Memory B cell (primary cell): ENCODE results near the gene USP24.
A peak's percentile ranks its signal among the peaks of the same experiment; 100 is the strongest.
"Not testable (repeated sequence)": the region's sequence is repeated elsewhere in the genome, so short reads cannot be mapped to it uniquely, and the experiment has no call there.

Experiments used
- ATAC-seq: fragments of 150-1000 bp; cut with Tn5 transposase; 2 replicates; pipeline ENCODE4 v1.10.0; 2021; ENCODE audit warnings: low read depth, mild to moderate bottlenecking, moderate library complexity
- DNase-seq, 2 donors: peaks; one replicate each; pipeline ENCODE4 v3.0.0; 2022; ENCODE audit warnings: low spot score in 2 of 2
- H3K27ac Mint-ChIP-seq: one replicate; pipeline ENCODE4 v1.8.0; 2022; ENCODE audit warnings: mild to moderate bottlenecking, moderate library complexity, mixed read lengths
- H3K27me3 Mint-ChIP-seq: one replicate; pipeline ENCODE4 v1.8.0; 2022; ENCODE audit warnings: mixed read lengths
- H3K36me3 Mint-ChIP-seq: one replicate; pipeline ENCODE4 v1.8.0; 2022; ENCODE audit warnings: mild to moderate bottlenecking, mixed read lengths
- H3K4me1 Mint-ChIP-seq: one replicate; pipeline ENCODE4 v1.8.0; 2022; ENCODE audit warnings: mixed read lengths
- H3K4me3 Mint-ChIP-seq: one replicate; pipeline ENCODE4 v1.8.0; 2022; ENCODE audit warnings: mild to moderate bottlenecking, moderate library complexity, mixed read lengths
- H3K9me3 Mint-ChIP-seq: one replicate; pipeline ENCODE4 v1.8.0; 2022; ENCODE audit warnings: mixed read lengths

Gene USP24

DNA sequence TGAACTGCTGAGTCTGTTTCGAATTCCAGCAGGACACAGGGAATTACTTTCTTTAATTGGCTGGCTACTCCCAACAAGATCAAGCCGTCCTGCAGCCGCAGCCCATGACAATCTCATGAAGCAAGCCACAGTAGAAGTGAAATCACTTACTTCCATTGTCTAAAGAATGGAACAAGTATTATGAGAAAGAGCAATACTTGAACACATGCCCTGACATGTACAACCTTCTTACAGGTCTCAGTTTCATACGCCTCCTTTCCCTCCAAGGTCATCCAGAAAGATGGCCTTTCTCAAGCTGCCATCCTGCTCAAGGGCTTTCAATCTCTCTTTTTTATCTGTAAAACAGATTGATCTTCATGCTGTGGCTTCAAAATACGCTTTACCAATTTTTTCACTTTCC, 90.7 kb downstream of the USP24 start:
- H3K27ac Mint-ChIP-seq, result no peak overlapping the region
- no peaks in the 10 kb centered on the region for H3K27me3 Mint-ChIP-seq
- H3K9me3 Mint-ChIP-seq, result no peaks in the 10 kb centered on the region
- DNase-seq (no peak), ATAC-seq (no peak)
- peaks cover 8% of the 10 kb centered on the region for H3K4me1 Mint-ChIP-seq
- peaks cover 56% of the 10 kb centered on the region for H3K36me3 Mint-ChIP-seq
- no peak overlapping the region for H3K4me3 Mint-ChIP-seq

DNA sequence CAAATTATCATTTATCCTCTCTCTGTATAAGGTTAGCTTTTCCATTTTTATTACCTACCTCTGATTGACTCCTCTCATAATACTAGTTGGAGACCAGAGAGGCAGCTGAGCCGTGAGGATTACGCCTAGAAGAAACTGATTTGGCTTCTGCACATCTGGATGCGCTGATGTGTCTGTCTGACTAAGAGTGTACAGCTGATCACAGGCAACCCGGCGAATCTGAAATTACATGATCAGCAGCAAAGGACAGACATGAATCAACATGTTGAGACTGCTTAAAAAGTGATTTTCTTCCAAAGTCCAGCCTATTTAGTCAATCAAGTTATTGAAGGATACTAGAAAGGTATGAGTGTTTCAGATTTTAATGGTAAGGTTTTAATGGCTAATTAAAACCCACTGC, 94.6 kb downstream of the USP24 start:
- H3K4me3 Mint-ChIP-seq, result no peak overlapping the region
- DNase-seq (no peak), ATAC-seq (no peak)
- H3K4me1 Mint-ChIP-seq, result no peaks in the 10 kb centered on the region
- H3K36me3 Mint-ChIP-seq, result peaks cover 61% of the 10 kb centered on the region
- peak overlapping the region; percentile 72 for H3K27ac Mint-ChIP-seq
- no peaks in the 10 kb centered on the region for H3K27me3 Mint-ChIP-seq
- H3K9me3 Mint-ChIP-seq, result no peaks in the 10 kb centered on the region

DNA sequence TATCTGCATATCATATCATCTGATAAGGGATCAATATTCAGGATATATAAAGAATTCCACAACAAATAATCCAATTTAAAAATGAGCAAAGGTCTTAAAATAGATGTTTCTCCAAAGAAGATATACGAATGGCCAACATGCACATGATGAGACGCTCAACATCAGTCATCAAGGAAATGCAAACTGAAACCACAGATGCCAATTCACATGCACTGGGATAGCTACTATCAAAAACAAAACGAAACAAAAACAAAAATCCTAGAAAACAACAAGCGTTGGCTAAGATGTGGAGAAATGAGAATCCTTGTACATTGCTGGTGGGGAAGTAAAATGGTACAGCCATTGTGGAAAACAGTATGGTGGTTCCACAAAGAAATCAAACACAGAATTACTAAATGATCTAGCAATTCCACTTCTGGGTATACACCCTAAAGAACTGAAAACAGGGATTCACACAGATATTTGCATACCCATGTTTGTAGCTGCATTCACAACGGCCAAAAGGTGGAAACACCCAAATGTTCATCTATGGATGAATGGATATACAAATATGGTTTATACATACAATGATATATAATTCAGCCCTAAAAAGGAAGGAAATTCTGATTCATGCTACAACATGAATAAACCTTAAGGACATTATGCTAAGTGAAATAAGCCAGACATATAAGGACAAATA, 96.4 kb downstream of the USP24 start:
- no peaks in the 10 kb centered on the region for H3K27me3 Mint-ChIP-seq
- peak overlapping the region; percentile 56 for H3K27ac Mint-ChIP-seq
- peaks cover 69% of the 10 kb centered on the region for H3K36me3 Mint-ChIP-seq
- no peak overlapping the region for H3K4me3 Mint-ChIP-seq
- DNase-seq (no peak), ATAC-seq (no peak)
- H3K9me3 Mint-ChIP-seq, result no peaks in the 10 kb centered on the region
- H3K4me1 Mint-ChIP-seq, result no peaks in the 10 kb centered on the region

DNA sequence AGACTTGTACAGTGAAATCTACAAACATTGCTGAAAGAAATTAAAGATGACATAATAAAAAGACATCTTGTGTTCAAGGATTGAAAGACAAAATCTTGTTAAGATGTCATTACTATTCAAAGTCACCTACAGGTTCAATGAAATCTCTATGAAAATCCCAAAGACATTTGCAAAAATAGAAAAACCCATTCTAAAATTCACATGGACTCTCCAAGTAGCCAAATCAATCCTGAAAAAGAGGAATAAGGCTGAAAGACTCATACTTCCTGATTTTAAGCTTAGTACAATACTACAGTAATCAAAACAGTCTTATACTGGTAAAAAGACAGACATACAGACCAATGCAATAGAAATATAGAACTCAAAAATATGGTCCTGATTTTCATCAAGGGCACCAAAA, 97.2 kb downstream of the USP24 start:
- no peaks in the 10 kb centered on the region for H3K9me3 Mint-ChIP-seq
- peaks cover 76% of the 10 kb centered on the region for H3K36me3 Mint-ChIP-seq
- no peak for ATAC-seq
- DNase-seq, result no peak
- H3K27ac Mint-ChIP-seq, result peak overlapping the region; percentile 56
- H3K4me1 Mint-ChIP-seq, result no peaks in the 10 kb centered on the region
- H3K27me3 Mint-ChIP-seq, result no peaks in the 10 kb centered on the region
- H3K4me3 Mint-ChIP-seq, result no peak overlapping the region

DNA sequence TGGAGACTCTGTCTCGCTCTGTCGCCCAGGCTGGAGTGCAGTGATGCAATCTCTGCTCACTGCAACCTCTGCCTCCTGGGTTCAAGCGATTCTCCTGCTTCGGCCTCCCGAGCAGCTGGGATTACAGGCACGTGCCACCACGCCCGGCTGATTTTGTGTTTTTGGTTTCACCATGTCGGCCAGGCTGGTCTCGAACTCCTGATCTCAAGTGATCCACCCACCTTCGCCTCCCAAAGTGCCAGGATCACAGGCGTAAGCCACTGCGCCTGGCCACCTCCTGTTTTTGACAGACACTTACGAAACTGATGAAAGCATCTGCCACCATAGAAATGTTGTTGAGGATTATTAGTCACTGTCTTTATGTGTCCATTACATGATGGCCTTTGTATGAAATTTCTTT, 106.2 kb downstream of the USP24 start:
- not testable (repeated sequence) for H3K9me3 Mint-ChIP-seq, H3K27me3 Mint-ChIP-seq, DNase-seq, H3K4me1 Mint-ChIP-seq, H3K4me3 Mint-ChIP-seq, ATAC-seq, H3K27ac Mint-ChIP-seq
- peaks cover 53% of the 10 kb centered on the region for H3K36me3 Mint-ChIP-seq

DNA sequence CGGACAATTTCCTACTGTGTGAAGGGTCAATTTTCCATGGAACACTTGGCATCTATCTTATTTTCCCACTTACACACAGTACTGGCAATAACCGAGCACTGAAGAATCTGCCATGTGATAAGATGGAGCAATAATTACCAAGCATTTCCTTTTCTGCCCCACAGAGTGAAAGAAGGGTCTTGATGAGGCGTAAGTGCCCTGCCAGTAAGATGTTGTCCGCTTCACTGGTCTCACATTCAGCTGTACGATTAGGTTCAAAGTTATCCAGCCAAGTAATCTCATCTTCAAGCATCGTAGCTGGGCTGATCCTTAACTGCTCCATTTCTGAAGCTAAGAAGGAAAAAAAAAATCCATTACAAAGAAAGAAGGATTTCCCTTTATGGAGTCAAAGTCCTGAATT, 108.1 kb downstream of the USP24 start:
- Mint-ChIP-seq H3K36me3 (peaks cover 41% of the 10 kb centered on the region), H3K27ac (no peak overlapping the region), H3K9me3 (no peaks in the 10 kb centered on the region), H3K4me3 (no peak overlapping the region), H3K27me3 (no peaks in the 10 kb centered on the region), H3K4me1 (no peaks in the 10 kb centered on the region)
- DNase-seq (no peak), ATAC-seq (no peak)

DNA sequence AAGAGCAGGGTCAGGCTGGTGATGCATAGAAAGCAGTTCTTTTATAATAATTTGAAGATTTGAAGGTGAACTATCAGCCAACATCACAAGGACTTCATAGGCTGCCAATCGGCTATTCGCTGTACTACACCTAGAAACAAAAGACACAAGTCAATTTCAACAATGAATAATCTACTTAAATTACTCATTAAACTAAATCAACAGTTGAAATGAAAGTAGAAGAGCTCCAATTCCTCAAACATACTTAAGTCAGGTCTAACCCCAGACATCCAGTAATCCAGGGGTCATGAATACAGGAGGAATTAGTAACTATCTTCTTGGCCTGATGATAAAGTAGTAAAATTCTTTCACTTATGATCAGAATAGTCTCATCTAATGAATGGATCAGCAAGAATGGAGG, 111.3 kb downstream of the USP24 start:
- Mint-ChIP-seq H3K4me1 (no peaks in the 10 kb centered on the region), H3K9me3 (no peaks in the 10 kb centered on the region), H3K36me3 (peaks cover 27% of the 10 kb centered on the region), H3K27ac (no peak overlapping the region), H3K27me3 (no peaks in the 10 kb centered on the region), H3K4me3 (no peak overlapping the region)
- DNase-seq, result no peak
- no peak for ATAC-seq

DNA sequence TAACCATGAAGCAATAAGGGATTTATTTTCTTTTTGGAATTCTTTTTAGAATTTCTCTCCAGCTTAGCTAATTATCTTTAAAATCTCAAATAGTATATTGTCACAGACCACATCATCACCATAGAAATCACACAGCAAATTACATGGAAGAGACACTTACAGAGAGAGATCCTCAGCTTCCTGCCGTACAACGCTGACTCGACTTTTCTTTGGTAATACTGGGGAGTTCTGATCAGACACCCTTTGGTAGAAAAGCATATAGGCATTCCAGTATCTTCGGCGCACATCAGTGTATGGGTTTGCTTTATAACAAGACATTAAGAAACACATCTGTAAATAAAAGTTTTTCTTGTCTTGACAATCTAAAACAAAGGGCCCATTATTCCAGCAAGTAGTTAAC, 120.1 kb downstream of the USP24 start:
- DNase-seq (no peak), ATAC-seq (no peak)
- H3K36me3 Mint-ChIP-seq, result peaks cover 44% of the 10 kb centered on the region
- H3K4me1 Mint-ChIP-seq, result no peaks in the 10 kb centered on the region
- no peak overlapping the region for H3K27ac Mint-ChIP-seq
- no peak overlapping the region for H3K4me3 Mint-ChIP-seq
- no peaks in the 10 kb centered on the region for H3K27me3 Mint-ChIP-seq
- no peaks in the 10 kb centered on the region for H3K9me3 Mint-ChIP-seq

DNA sequence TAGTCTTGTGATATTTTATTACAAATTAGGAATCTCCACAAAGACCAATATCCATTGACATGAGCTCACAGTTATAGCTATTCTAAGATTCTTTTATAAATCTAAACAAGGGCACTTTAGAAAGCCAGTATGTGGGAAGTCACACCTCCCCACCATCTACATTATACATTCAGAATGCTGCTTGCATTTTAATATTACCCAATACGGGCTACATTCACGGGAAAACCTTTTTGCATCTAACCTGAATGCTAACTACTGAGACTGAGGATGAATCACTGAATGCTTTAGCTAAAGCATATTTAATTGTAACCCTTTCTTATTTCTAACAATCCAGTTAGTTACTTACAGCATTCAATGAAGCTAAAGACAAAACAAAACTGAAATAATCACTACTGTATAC, 122.7 kb downstream of the USP24 start:
- ATAC-seq (no peak), DNase-seq (no peak)
- peaks cover 50% of the 10 kb centered on the region for H3K36me3 Mint-ChIP-seq
- H3K9me3 Mint-ChIP-seq, result no peaks in the 10 kb centered on the region
- no peaks in the 10 kb centered on the region for H3K27me3 Mint-ChIP-seq
- H3K27ac Mint-ChIP-seq, result no peak overlapping the region
- no peak overlapping the region for H3K4me3 Mint-ChIP-seq
- H3K4me1 Mint-ChIP-seq, result peaks cover 5% of the 10 kb centered on the region

DNA sequence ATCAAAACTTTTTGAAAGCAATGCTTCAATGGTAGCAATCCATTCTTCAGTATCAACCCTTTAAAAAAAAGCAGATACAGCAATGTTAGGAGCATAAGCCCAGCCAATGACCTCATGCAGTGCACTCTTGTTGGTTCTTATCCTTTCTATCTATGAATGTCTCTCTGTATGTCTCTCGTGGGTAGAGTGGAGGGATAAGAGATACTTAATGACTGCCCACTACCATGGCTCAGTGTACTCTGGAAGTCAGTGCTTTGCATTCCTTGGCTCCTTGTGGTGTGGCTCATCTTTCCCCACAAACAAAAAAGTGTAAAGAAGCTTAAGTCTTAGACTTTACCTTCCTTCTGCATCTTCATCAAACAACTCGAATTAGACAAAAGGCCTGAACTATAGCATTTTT, 125.5 kb downstream of the USP24 start:
- Mint-ChIP-seq H3K27ac (peak overlapping the region; percentile 68), H3K36me3 (peaks cover 44% of the 10 kb centered on the region), H3K9me3 (no peaks in the 10 kb centered on the region), H3K4me3 (no peak overlapping the region), H3K27me3 (no peaks in the 10 kb centered on the region), H3K4me1 (peaks cover 5% of the 10 kb centered on the region)
- no peak for ATAC-seq
- DNase-seq, result no peak

DNA sequence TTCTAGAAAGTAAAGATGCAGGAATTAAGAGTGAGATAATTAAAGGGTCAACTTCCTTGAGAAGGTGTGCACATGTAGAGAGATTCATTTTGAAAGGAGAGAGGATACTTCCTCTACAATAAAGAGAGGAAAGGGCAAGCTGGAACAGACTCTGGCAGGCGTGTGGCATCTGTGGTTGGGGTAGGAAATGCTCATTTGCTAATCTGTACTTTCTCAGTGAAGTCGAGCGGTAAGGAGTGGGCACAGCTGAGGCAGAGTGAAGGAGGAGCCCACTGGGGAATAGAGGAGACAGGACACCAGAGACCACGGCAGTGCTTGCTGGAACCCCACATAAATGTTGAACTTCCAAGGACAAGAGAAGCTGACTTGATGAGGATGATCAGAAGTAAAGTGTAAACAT, 126.8 kb downstream of the USP24 start:
- ATAC-seq, result no peak
- Mint-ChIP-seq H3K9me3 (no peaks in the 10 kb centered on the region), H3K27ac (peak overlapping the region; percentile 71), H3K4me1 (peaks cover 5% of the 10 kb centered on the region), H3K27me3 (no peaks in the 10 kb centered on the region), H3K4me3 (no peak overlapping the region), H3K36me3 (peaks cover 43% of the 10 kb centered on the region)
- no peak for DNase-seq

DNA sequence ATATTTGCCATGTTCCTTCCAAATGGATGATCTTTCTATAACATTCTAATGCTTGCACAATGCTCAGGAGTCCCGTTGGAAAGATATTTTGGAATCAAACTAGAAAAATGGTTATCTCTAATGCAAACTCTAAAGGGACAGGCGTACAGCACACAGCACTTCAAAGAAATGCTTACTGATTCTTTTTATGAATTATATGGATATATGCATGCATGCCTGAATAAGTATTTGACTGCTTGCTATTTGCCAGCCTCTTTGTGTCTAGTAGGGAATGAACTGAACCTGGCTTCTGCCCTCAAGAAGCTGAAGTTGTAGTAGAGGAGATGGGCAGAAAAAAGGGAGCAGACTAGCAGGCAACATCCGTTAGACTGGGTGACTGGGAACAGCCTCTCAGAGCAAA, 127.7 kb downstream of the USP24 start:
- Mint-ChIP-seq H3K36me3 (peaks cover 49% of the 10 kb centered on the region), H3K27ac (peak overlapping the region; percentile 71), H3K9me3 (no peaks in the 10 kb centered on the region), H3K27me3 (no peaks in the 10 kb centered on the region), H3K4me3 (no peak overlapping the region), H3K4me1 (peaks cover 5% of the 10 kb centered on the region)
- DNase-seq, result no peak
- ATAC-seq, result no peak

DNA sequence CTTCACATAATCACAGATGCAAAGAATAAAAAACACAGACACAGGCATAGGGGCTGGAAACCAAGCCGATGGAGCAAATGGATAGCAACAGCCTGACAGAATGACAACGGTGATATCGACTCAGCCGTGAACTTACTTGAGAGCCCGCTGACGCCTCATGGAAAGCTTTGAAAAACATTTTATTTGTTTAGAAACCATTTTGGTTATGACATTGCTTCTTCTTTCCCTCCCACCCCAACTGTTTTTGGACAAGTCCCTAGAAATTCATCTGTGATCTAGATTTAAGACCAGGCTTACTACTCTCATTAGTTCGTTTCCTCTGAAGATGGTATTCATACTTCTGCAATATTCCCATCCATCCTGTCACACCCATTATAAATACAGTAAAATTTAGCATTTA, 130.9 kb downstream of the USP24 start:
- peaks cover 42% of the 10 kb centered on the region for H3K36me3 Mint-ChIP-seq
- peaks cover 5% of the 10 kb centered on the region for H3K4me1 Mint-ChIP-seq

DNA sequence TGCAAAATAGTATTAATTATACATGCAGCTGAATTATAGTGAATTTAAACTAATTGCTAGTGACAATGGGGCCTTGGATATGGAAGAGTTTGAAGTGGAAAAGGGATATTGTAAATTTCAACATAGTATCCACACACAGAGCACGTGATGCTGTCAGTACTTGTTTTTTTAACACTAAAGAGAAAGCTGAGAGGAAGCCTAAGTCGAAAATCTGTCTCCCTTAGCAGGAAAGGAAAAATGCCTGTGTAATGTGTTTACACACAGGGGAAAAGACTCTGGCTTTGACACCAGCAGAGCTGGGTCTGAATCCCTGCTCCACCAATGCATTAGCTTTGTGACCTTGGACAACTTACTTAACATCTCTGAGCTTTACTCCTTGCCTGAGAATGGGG, 133.3 kb downstream of the USP24 start:
- Mint-ChIP-seq H3K4me3 (no peak overlapping the region), H3K27me3 (no peaks in the 10 kb centered on the region), H3K4me1 (no peaks in the 10 kb centered on the region), H3K36me3 (peaks cover 41% of the 10 kb centered on the region), H3K27ac (no peak overlapping the region), H3K9me3 (no peaks in the 10 kb centered on the region)
- DNase-seq (no peak), ATAC-seq (no peak)

More for the DNA sequence above, 130.9 kb downstream of the USP24 start:
- no peaks in the 10 kb centered on the region for H3K9me3 Mint-ChIP-seq
- no peak overlapping the region for H3K4me3 Mint-ChIP-seq
- no peak for DNase-seq
- ATAC-seq, result no peak
- no peaks in the 10 kb centered on the region for H3K27me3 Mint-ChIP-seq
- no peak overlapping the region for H3K27ac Mint-ChIP-seq

DNA sequence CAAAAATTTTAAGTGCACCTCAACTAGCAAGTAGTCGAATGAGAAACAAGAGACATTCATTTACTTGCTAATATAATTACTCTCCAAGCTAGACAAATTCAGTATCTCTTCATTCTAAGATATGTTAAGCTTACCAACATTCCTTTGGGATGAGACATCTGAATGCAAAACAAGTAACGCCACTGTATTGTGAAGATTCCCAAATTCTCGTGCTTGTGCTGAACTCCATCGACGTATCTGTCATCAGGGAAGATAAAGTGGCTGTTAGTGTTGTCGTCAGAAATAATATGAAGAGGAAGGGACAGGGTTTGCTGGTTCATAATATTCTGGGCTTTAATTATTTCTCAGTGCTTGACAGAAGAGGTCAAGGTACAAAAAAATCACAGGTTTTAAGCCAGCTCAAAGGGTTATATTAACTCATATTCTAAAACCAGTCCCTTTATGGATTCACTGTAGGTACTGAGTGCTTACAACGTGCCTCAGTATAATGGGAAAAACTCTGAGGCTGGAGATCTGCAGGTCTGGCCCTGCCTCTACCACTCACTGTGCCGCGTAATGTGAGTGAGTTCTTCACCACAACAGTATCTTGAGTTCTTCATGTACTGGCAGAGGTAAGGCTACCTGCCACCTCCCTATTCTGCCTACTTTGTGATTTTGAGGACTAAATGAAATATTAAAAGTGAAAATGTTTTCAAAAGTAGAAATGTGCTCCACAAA, 133.8 kb downstream of the USP24 start:
- Mint-ChIP-seq H3K36me3 (peaks cover 43% of the 10 kb centered on the region), H3K27ac (no peak overlapping the region), H3K4me1 (no peaks in the 10 kb centered on the region), H3K4me3 (no peak overlapping the region), H3K27me3 (no peaks in the 10 kb centered on the region), H3K9me3 (no peaks in the 10 kb centered on the region)
- ATAC-seq, result no peak
- DNase-seq, result no peak
